Epithelial cell of alveolus of lung (primary cell): Measurements from ENCODE around the gene TAS2R42. TPM values are rescaled to one million over a fixed set of nuclear protein-coding genes. Genes with fewer than 3 reads are reported as not detected.

ENCODE experiments used
- total RNA-seq: library from RNA; depleted of rRNA; stranded (reverse); fragments of >200 nt; gene quantifications from 2 replicates; pipeline ENCODE4 v1.2.1, GENCODE V29; 2015

Gene TAS2R42, protein sequence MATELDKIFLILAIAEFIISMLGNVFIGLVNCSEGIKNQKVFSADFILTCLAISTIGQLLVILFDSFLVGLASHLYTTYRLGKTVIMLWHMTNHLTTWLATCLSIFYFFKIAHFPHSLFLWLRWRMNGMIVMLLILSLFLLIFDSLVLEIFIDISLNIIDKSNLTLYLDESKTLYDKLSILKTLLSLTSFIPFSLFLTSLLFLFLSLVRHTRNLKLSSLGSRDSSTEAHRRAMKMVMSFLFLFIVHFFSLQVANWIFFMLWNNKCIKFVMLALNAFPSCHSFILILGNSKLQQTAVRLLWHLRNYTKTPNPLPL
- not detected in 2 replicates for total RNA-seq

DNA sequence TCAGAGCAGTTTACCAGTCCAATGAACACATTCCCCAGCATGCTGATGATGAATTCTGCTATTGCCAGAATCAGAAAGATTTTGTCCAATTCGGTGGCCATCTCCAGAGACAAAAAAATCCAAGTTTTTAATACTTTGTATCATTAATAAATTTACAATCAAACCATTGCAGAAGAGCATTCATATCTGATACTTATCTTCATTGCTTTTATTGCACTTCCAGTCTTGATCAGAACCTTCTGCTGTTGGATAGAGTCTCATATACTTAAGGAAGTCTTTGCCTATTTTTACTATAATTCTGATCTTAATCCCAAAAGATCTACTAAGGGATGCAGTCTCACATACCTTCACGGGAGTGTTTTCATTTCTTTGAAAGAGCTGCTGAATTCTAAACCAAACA, at the start of gene TAS2R42:
TSS of gene TAS2R42 (minus strand) at position 101 of the 400 bp plus-strand sequence. CDS start at position 101, 0 bp downstream.

DNA sequence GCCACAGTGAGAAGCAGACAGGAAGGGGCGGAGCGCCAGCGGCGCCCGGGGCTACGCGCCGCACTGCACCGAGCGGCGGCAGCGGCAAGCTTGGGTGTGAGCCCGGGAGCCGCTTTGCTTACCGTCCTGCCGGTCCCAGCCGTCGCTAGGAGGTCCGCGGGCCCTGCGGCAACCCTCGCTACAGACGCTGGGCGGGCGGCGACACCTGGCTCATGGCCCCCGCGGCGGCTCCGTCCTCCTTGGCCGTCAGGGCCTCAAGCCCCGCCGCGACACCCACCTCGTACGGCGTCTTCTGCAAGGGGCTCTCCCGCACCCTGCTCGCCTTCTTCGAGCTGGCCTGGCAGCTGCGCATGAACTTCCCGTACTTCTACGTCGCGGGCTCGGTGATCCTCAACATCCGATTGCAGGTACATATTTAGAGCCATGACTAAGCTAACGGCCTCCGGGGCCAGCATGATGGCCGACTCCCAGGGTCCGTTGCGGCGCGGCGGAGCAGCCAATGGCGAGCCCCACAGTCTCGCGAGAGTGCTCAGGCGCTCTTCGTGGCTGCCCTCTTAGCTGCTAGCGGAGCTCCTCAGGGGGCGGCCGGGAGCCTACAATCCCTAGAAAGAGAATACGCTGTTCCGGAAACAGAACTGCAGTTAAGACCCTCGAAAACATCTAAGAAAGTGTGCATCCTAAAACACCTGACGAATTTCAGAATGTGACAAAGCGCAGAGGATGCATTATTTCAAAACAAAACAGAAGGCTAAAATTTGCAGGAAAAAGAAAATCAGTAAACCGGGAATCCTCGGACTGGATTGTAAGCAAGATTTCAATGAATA, 15.4 kb downstream of the TAS2R42 start, which contains the start of gene SMIM10L1:
TSS of gene SMIM10L1 (plus strand) at position 50 of the 824 bp plus-strand sequence. CDS start at position 213, 163 bp downstream.

Other genes starting within 250 kb of the TAS2R42 start
- 0.56 and 1.9 TPM in 2 replicates for gene TAS2R14, start 247.7 kb downstream of the TAS2R42 start, total RNA-seq
- 0.13 and 0.16 TPM in 2 replicates for gene TAS2R50, start 200.0 kb downstream of the TAS2R42 start, total RNA-seq
- 0.64 and 0.65 TPM in 2 replicates for gene TAS2R20, start 188.6 kb downstream of the TAS2R42 start, total RNA-seq
- gene TAS2R19, start 164.3 kb downstream of the TAS2R42 start, total RNA-seq = 0.40 TPM in 1 of 2 replicates, not detected in the other
- 0.39 and 6.8 TPM in 2 replicates for gene TAS2R31, start 155.5 kb downstream of the TAS2R42 start, total RNA-seq
- 2.8 TPM in 1 of 2 replicates, not detected in the other for gene TAS2R46, start 124.6 kb downstream of the TAS2R42 start, total RNA-seq
- 0.13 TPM in 1 of 2 replicates, not detected in the other for gene TAS2R43, start 94.6 kb downstream of the TAS2R42 start, total RNA-seq
- 0.78 and 1.7 TPM in 2 replicates for gene TAS2R30, start 52.3 kb downstream of the TAS2R42 start, total RNA-seq
- 7.8 and 8.9 TPM in 2 replicates for gene SMIM10L1, start 15.7 kb downstream of the TAS2R42 start, total RNA-seq
- not detected in 2 replicates for gene PRB3, start 82.8 kb upstream of the TAS2R42 start, total RNA-seq
- not detected in 2 replicates for gene PRB4, start 123.5 kb upstream of the TAS2R42 start, total RNA-seq
- not detected in 2 replicates for gene PRB2, start 208.6 kb upstream of the TAS2R42 start, total RNA-seq